Stimulated activated CD8-positive, alpha-beta memory T cell treated with anti-CD3 and anti-CD28 coated beads, Interleukin-7, amount 100 ng/mL, for 24 hours (primary cell): ENCODE data around the gene UGT3A1.
"Not testable (repeated sequence)": the region's sequence is repeated elsewhere in the genome, so short reads cannot be mapped to it uniquely, and the experiment has no call there.

Source experiments
- DNase-seq: peaks from one replicate; pipeline ENCODE4 v3.0.0-alpha.2; 2020; ENCODE audit warnings: low read depth

Gene UGT3A1

GRCh38 chr5:35990941-35991611 lies at the start of gene UGT3A1:
TSS of gene UGT3A1 (minus strand) at chr5:35991390. CDS start at chr5:35991240, 150 bp downstream.
- DNase-seq: no peak

DNA sequence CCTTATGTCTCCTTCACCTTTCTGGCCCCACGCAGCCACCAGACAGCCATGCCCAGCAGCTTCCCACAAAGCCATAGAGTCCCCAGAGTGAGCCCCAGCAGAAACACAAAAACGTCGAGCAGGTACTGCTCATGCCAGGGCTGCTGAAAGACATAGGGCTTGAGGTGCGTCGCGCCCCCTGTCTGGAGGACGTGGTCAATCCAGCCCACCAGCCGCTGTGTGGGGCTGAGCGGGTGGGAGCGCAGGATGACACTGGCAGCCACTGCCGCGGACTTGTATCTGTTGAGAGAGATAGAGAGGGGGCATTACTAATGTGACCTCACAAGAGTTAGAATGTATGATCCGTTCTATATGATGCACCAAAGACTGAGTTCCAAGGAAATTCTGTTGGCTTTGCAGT lies 44.5 kb upstream of the UGT3A1 start:
- no peak for DNase-seq

- not testable (repeated sequence) for DNase-seq
Observed at GRCh38 chr5:36034536-36035134, 43.4 kb upstream of the UGT3A1 start.

- DNase-seq: no peak
Observed at GRCh38 chr5:36033486-36033885, 42.3 kb upstream of the UGT3A1 start.

DNA sequence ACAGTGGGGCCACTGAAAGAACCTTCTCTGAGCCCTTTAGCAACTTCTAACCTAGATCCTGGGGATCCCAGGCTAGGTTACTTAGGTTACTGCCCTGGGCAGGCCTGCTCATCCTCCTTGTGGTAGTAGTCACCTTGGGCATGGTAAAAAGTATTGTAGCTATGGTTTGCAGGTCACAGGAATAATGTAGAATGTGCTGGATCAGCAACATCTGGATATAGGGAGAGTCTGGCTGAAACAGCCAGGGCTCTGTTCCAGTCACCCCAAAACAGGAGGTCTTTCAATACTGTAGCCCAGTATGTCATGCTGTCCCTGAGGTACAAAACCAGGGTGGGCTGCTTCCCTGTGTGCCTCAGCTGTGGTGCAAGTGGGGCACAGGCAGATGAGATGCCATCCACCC lies 41.9 kb upstream of the UGT3A1 start:
- no peak for DNase-seq

GRCh38 chr5:36031223-36031622 lies 40.0 kb upstream of the UGT3A1 start:
- DNase-seq: no peak

DNA sequence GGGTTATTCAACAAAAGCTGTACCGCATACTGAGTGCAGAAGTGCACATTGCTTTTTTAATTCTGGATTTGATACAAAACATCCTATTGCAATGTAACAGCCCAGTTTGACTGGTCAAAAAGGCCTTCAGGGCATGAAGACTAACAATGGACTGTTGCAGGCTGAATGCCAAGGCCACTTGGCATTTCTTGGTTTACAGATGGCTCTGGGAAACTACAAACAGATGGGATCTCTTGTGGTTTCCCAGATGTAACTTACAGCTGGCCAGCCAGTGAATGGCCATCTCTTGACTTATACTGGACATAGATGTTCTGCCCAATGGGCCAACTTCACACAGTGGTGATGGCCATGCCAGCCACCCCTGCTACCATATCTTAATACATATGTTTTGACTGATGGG lies 38.7 kb upstream of the UGT3A1 start:
- no peak for DNase-seq

GRCh38 chr5:36028816-36029465 lies 37.8 kb upstream of the UGT3A1 start:
- DNase-seq: no peak

- no peak for DNase-seq
Observed at GRCh38 chr5:36027711-36028110, 36.5 kb upstream of the UGT3A1 start.

DNA sequence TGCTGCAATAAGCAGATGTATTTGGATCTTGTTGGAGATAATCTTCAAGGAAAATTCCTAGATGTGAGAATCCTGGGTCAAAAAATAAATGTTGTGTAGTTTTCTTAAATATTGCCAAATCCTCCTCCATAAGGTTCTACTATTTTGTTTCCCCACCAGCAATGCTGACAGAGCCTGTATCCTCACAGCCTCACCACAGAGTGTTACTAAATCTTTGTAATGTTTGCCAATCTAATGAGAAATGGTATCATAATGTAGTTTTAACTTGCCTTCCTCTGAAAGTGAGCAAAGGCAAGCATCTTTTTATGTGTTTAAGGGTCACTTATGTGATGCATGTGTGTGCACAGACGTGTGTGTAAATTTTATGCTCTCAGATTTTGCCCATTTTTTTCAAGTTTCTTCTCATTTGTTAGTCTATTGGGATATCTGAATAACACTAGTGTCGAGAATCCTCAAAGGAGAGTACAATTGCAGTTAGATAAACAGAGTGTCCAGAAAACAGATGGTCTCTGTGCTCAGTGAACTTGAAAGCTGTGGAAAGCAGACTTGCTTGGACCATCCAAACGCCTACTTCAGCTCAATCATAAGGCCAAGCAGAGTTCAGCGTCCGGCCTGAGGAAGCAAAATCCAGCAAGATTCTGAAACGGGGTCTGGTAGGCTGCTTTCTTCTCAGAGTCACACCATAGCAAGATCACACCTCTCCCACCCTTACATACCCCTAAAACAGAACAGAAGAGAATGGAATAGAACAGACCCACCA lies 35.7 kb upstream of the UGT3A1 start:
- DNase-seq: no peak

DNA sequence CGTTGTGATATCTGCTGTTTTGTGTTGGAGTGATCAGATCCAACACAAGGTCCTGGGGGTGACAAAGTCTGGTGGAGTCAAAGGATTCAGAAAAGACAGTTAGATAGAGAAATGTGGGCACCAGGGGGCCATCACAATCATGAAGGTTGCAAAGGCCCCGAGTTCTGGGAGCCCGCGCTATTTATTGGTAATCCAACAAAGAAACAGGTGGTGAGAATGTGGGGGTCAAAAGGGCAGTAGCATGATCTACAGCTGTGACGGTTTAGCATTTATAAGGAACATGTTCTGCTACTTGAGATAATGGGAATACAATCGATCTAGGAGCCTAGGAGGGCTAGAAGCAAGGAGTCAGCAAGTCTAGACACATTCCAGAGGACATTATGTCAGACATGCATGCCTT lies 31.1 kb upstream of the UGT3A1 start:
- not testable (repeated sequence) for DNase-seq

DNA sequence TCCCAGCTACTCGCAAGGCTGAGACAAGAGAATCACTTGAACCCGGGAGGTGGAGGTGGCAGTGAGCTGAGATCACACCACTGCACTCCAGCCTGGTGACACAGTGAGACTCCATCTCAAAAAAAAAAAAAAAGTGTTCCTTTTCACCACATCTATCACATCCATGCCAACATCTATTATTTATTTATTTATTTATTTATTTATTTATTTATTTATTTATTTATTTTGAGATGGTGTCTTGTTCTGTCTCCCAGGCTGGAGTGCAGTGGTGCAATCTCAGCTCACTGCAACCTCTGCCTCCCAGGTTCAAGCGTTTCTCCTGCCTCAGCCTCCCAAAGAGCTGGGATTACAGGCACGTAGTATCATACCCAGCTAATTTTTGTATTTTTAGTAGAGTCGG lies 28.4 kb upstream of the UGT3A1 start:
- not testable (repeated sequence) for DNase-seq

DNA sequence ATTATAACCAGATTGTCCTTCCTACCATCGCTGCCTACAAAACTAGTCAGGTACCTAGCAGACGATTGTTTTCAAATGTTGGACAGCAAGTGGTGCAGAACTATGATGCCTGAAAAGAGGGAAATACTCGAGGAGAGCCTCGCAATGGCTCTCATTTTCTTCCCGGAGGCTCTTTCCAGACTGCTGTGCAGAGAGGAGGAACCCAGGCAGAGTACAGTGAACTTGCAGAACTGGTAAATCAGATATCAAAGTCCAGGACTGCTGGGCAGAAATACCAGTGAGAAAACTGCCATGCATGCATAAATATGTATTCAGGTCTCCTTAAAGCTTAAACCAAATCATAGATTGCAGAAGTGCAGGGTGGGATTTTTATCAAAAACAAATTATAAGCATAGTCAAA lies 26.4 kb upstream of the UGT3A1 start:
- no peak for DNase-seq

DNA sequence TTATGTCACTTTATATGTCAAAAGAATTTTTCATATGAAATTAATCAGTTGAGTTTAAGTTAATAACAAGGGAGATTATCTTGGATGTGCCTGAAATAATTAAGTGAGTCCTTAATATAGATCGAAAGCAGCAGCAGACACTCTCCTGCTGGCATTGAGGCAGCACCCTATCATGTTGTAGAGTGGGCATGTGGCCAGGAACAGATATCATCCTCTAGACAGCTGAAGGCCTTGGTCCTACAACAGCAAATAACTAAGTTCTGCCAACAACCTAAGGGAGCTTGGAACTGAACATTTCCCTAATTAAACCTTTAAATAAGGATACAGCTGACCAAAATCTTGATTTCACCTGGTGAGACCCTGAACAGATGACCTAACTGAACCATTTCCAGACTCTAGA lies 25.8 kb upstream of the UGT3A1 start:
- DNase-seq: no peak

GRCh38 chr5:36013182-36013581 lies 22.0 kb upstream of the UGT3A1 start:
- DNase-seq: no peak

DNA sequence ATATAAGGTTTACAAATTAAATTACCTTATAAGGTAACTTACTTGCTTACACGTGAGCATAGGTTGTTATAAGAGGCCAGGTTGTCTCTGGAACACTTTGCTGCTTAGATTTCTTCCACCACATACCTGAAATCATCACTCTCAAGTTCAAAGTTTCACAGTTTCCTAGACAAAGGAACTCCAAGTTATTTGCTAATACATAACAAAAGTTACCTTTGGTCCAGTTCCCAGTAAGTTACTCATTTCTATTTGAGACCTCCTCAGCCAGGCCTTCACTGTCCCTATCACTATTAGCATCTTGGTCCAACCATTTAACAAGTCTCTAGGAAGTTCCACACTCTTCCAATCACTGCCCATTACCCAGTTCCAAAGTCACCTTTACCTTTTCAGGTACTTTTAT lies 18.5 kb upstream of the UGT3A1 start:
- no peak for DNase-seq

DNA sequence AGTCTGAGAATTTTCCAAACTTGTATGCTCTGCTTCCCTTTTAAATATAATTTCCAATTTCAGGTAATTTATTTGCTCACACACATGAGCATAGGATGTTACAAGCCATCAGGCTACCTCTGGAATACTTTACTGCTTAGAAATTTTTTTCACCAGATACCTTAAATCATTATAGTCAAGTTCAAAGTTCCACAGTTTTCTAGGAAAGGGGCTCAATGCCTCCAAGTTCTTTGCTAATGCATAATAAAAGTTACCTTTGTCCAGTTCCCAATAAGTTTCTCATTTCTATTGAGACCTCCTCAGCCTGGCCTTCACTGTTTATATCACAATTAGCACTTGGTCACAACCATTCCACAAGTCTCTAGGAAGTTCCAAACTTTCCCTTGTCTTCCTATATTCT lies 16.2 kb upstream of the UGT3A1 start:
- DNase-seq: no peak

- no peak for DNase-seq
Observed at GRCh38 chr5:36006163-36006562, 15.0 kb upstream of the UGT3A1 start.

- DNase-seq: no peak
Observed at GRCh38 chr5:36001032-36001431, 9.8 kb upstream of the UGT3A1 start.

DNA sequence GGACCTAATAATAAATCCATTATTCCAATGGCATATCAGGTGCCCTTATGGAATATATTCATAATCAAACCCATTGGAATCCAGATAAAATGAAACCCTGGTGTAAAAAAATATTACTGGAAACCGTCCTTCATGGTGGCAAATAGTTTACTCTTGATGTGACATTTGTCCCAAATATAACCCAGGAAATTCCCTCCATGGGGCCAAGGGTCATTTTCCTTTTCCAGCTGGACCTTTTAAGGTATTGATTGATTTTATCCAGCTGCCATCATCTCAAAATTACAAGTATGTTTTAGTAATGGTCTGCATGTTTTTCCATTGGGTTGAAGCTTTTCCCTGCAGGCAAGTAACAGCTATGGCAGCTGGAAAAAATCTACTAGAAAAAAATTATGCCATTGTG lies 8.4 kb upstream of the UGT3A1 start:
- DNase-seq: no peak

DNA sequence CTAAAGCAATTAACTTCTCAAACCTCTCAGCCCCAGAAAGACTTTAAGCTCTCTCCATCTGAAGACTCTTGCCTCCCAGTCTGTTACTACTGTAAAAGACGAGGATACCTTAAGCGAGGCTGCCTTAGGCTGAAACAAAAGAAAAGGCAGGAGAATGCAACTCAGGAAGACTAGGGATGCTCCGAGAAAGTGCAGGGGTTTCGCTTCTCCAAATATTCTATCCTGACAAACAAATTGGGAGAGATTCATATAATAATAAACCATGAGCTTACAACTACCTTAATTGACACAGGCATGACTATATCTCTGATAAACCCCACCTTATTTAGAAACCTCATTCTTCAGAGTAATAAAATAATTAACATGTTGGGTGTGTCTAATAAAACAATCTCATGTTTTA lies 4.9 kb upstream of the UGT3A1 start:
- DNase-seq: no peak

GRCh38 chr5:35990520-35990919 lies 670 bp downstream of the UGT3A1 start:
- DNase-seq: no peak

- DNase-seq: no peak
Observed at GRCh38 chr5:35988529-35988928, 2.7 kb downstream of the UGT3A1 start.
